K562 (cell line): ENCODE data around the gene RGS19. TPM values are rescaled to one million over a fixed set of nuclear protein-coding genes. Genes with fewer than 3 reads are reported as not detected.

Experiments used
- ATAC-seq: fragments of 200-7000 bp; cut with Tn5 transposase; 3 replicates; pipeline ENCODE4 v1.9.1; 2020; ENCODE audit warnings: moderate library complexity
- BruUV-seq: library from RNA; stranded (reverse); fragments of 400-500 nt; replicated peaks from 2 replicates; lab custom pipeline; 2021; lab: Mats Ljungman, UMichigan
- CTCF ChIA-PET: fragments of 300-600 bp; formaldehyde crosslinking; extraction: SDS; loops from one replicate; lab custom pipeline; 2021; ENCODE audit warnings: low intra/inter-chr PET ratio; lab: Yijun Ruan, JAX
- POLR2A ChIA-PET: fragments of 300-600, 350-650 bp; sonication (Branson Sonifier 250); formaldehyde crosslinking; extraction: SDS; loops from one replicate; lab custom pipeline; 2021; ENCODE audit warnings: antibody characterized with exemption, inconsistent platforms; lab: Yijun Ruan, JAX
- DNase-seq, 4 experiments: peaks; one replicate each; pipeline versions ENCODE4 v3.0.0 to v3.0.0-alpha.2; 2011 to 2018; ENCODE audit warnings: low spot score in 3 of 4, mixed read lengths in 3 of 4; ENCODE audit errors: extremely low read depth in 1 of 4
- FAIRE-seq: peaks from 2 replicates; lab custom pipeline; 2011; peaks lifted over from hg19 to GRCh38; lab: Jason Lieb, UNC
- H2AFZ ChIP-seq: 2 replicates; pipeline ENCODE4 v1.6.0; 2011; ENCODE audit warnings: low read depth, low read length, control low read depth, inconsistent platforms
- H3K27ac ChIP-seq: fragments of 200-600 bp; 3 replicates; pipeline ENCODE4 v1.8.0; 2011; ENCODE audit warnings: low read depth, mild to moderate bottlenecking, control low read depth, inconsistent platforms, low read length, moderate library complexity, mixed read lengths; ENCODE audit errors: extremely low read depth
- H3K27me3 ChIP-seq, 2 experiments: fragments of 300-600 bp in 1 of 2; 2 replicates in 1 of 2; 3 replicates in 1 of 2; pipeline versions ENCODE4 v1.6.0 to v1.8.0; 2011; ENCODE audit warnings: inconsistent platforms in 2 of 2, low read length in 2 of 2, mild to moderate bottlenecking in 1 of 2, mixed read lengths in 1 of 2, moderate library complexity in 1 of 2; ENCODE audit not compliant: control insufficient read depth in 2 of 2, insufficient read depth in 2 of 2
- H3K36me3 ChIP-seq: fragments of 300-600 bp; 3 replicates; pipeline ENCODE4 v1.8.0; 2011; ENCODE audit warnings: mild to moderate bottlenecking, low read length, inconsistent platforms; ENCODE audit not compliant: control insufficient read depth, insufficient read depth
- H3K4me1 ChIP-seq, 2 experiments: fragments of 200-600 bp in 1 of 2; replicated peaks in 1 of 2; 2 replicates in 1 of 2; 3 replicates in 1 of 2; pipeline versions ENCODE4 v1.5.1 to v1.8.0; 2011; ENCODE audit warnings: inconsistent platforms in 2 of 2, low read length in 2 of 2, mild to moderate bottlenecking in 1 of 2, mixed read lengths in 1 of 2, moderate library complexity in 1 of 2; ENCODE audit not compliant: control insufficient read depth in 2 of 2, insufficient read depth in 2 of 2
- H3K4me2 ChIP-seq: 2 replicates; pipeline ENCODE4 v1.6.1; 2011; ENCODE audit warnings: low read length, control low read depth, inconsistent platforms, mixed read lengths; ENCODE audit not compliant: insufficient read depth
- H3K4me3 ChIP-seq: fragments of 200-600 bp; sonication (generic), shearing (Covaris generic); 2 replicates; pipeline ENCODE4 v1.5.1; 2016; ENCODE audit warnings: control low read depth, inconsistent platforms
- H3K79me2 ChIP-seq: fragments of 200-600 bp; 3 replicates; pipeline ENCODE4 v1.8.0; 2011; ENCODE audit warnings: low read length, inconsistent platforms; ENCODE audit not compliant: control insufficient read depth, insufficient read depth
- H3K9ac ChIP-seq, 2 experiments: 2 replicates each; pipeline versions ENCODE4 v1.6.0 to v1.6.1; 2011; ENCODE audit warnings: low read depth in 2 of 2, low read length in 2 of 2, control low read depth in 1 of 2, inconsistent platforms in 1 of 2, mild to moderate bottlenecking in 1 of 2, mixed read lengths in 1 of 2; ENCODE audit not compliant: insufficient read depth in 1 of 2
- H3K9me1 ChIP-seq: one replicate; pipeline ENCODE4 v1.6.0; 2011; ENCODE audit warnings: inconsistent platforms, mild to moderate bottlenecking, low read length, moderate library complexity; ENCODE audit not compliant: control insufficient read depth, insufficient read depth
- H3K9me3 ChIP-seq: replicated peaks from 2 replicates; pipeline ENCODE4 v1.5.1; 2011; ENCODE audit warnings: low read depth, low read length, inconsistent platforms; ENCODE audit not compliant: control insufficient read depth, insufficient read depth
- H4K20me1 ChIP-seq: replicated peaks from 2 replicates; pipeline ENCODE4 v1.6.1; 2011; ENCODE audit warnings: low read length, inconsistent platforms, mixed read lengths; ENCODE audit not compliant: control insufficient read depth, insufficient read depth
- AFF4 ChIP-seq: sonication (generic); formaldehyde crosslinking; IDR thresholded peaks from 2 replicates; pipeline ENCODE4 v1.8.0; 2023; ENCODE audit warnings: mild to moderate bottlenecking, missing genetic modification reagents
- BRD4 ChIP-seq: fragments of 200-600 bp; sonication (generic); IDR thresholded peaks from 2 replicates; pipeline ENCODE4 v1.6.1; 2017; ENCODE audit warnings: inconsistent platforms
- HOXB6 ChIP-seq: fragments of 250-450 bp; sonication (Bioruptor Pico); IDR thresholded peaks from 2 replicates; pipeline ENCODE4 v1.5.1; 2022; ENCODE audit warnings: mild to moderate bottlenecking, borderline replicate concordance
- NFXL1 ChIP-seq: fragments of 450-650 bp; formaldehyde crosslinking; IDR thresholded peaks from 2 replicates; pipeline ENCODE4 v1.4.0; 2021; ENCODE audit warnings: mild to moderate bottlenecking
- NR2F6 ChIP-seq: fragments of 450-650 bp; formaldehyde crosslinking; IDR thresholded peaks from 2 replicates; pipeline ENCODE4 v1.4.0; 2020; ENCODE audit warnings: mild to moderate bottlenecking
- RBM34 ChIP-seq: fragments of 200-400 bp; formaldehyde crosslinking; IDR thresholded peaks from 2 replicates; pipeline ENCODE4 v1.6.1; 2018; ENCODE audit warnings: low read length, borderline replicate concordance; ENCODE audit not compliant: insufficient read depth
- STAT5B ChIP-seq: fragments of 250-450 bp; sonication (Bioruptor Pico); IDR thresholded peaks from 2 replicates; pipeline ENCODE4 v1.8.0; 2021; ENCODE audit warnings: mild to moderate bottlenecking, inconsistent platforms
- WGBS: fragments of 100-300 bp; shearing (Covaris generic); methylation state at CpG from one replicate; pipeline ENCODE4 v1.1.6; 2016; ENCODE audit warnings: low coverage, mixed read lengths; ENCODE audit not compliant: insufficient coverage; ENCODE audit errors: missing lambda C conversion rate; 5-methylcytosine and 5-hydroxymethylcytosine counted together
- in situ Hi-C: fragments of 300-500 bp; cut with MboI; formaldehyde crosslinking; loops from 4 replicates; pipeline ENCODE4 v1.15.0; 2018; ENCODE audit warnings: inconsistent platforms, mixed read lengths
- intact Hi-C: fragments of 100-400 bp; cut with micrococcal nuclease; formaldehyde crosslinking; loops from 2 replicates; pipeline ENCODE4 v1.14.2; 2022
- polyA plus RNA-seq, 8 experiments: library from polyadenylated mRNA; depleted of rRNA in 4 of 8; stranded (reverse) in 5 of 8; unstranded in 3 of 8; fragments of >200 nt; fragmentation: Nextera tagmentation in 2 of 8; fragmentation: Illumina TruSeq in 1 of 8; extraction: Ambion mirVana in 2 of 8; extraction: Trizol in 1 of 8; gene quantifications; 2 replicates each; pipeline versions ENCODE4 v1.2.1 to v1.2.3, GENCODE V29; 2011 to 2014; ENCODE audit warnings: inconsistent platforms in 1 of 8, missing spikeins in 1 of 8
- total RNA-seq, 7 experiments: library from RNA; depleted of rRNA in 6 of 7; stranded (reverse); fragments of >200 nt in 6 of 7; fragmentation: Illumina TruSeq in 2 of 7; extraction: Trizol in 2 of 7; gene quantifications; 2 replicates each; pipeline versions ENCODE4 v1.2.1 to v1.2.3, GENCODE V29; 2011 to 2021; ENCODE audit warnings: low replicate concordance in 1 of 7
- TF ChIP-seq, protein P1 (sequence below): fragments of 450-650 bp; formaldehyde crosslinking; IDR thresholded peaks from 2 replicates; pipeline ENCODE4 v1.4.0; 2020; ENCODE audit warnings: mild to moderate bottlenecking, moderate library complexity
- TF ChIP-seq, protein P2 (sequence below): fragments of 250-450 bp; sonication (Bioruptor Pico); IDR thresholded peaks from 2 replicates; pipeline ENCODE4 v1.9.0; 2021; ENCODE audit warnings: mild to moderate bottlenecking

RGS19 gene
- total and polyA plus RNA-seq, 9 of the 15 experiments (the other 6 are each of a cell fraction or from before 2014, with no cell fraction given), result 0.41 to 23.7 (median 14.6) TPM

DNA sequence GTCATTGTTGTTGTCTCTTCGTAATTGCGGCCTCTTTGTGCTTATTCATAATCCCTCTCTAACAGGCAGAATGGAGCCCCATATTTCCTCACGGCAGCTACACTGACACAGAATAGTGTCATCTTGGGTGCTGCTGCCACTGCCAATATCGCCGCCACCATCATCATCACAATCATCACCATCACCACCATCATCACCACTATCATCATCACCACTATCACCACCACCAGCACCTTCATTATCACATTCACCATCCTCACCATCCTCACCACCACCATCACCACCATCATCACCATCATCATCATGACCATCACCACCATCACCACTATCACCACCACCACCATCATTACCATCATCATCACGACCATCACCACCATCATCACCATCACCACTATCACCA lies 17.2 kb upstream of the RGS19 start:
- no peak overlapping the region for H3K27ac ChIP-seq
- H2AFZ ChIP-seq, result no peak overlapping the region
- H3K4me2 ChIP-seq, result no peak overlapping the region
- H4K20me1 ChIP-seq, result 0 out of 2 replicates have a peak, but pooled peaks cover under 1% of the 10 kb centered on the region
- intact Hi-C loops, result no loop called here
- H3K79me2 ChIP-seq, result no peaks in the 10 kb centered on the region
- POLR2A ChIA-PET, result interaction anchor here (0.9 kb wide), 1 partner anchor 140 kb away, joined by 3 read pairs; the partner anchor contains the start of gene UCKL1
- no peaks in the 10 kb centered on the region for H3K9me1 ChIP-seq
- H3K4me3 ChIP-seq, result no peak overlapping the region
- DNase-seq, result no peak
- 0% methylated on average over 5 of the region's 6 CpGs for WGBS
- TF ChIP-seq, protein P1, sequence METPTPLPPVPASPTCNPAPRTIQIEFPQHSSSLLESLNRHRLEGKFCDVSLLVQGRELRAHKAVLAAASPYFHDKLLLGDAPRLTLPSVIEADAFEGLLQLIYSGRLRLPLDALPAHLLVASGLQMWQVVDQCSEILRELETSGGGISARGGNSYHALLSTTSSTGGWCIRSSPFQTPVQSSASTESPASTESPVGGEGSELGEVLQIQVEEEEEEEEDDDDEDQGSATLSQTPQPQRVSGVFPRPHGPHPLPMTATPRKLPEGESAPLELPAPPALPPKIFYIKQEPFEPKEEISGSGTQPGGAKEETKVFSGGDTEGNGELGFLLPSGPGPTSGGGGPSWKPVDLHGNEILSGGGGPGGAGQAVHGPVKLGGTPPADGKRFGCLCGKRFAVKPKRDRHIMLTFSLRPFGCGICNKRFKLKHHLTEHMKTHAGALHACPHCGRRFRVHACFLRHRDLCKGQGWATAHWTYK, result no peak
- TF ChIP-seq NR2F6 (CRISPR knock-in tag) (no peak), STAT5B (CRISPR knock-in tag) (no peak), HOXB6 (CRISPR knock-in tag) (no peak), AFF4 (CRISPR knock-in tag) (no peak), NFXL1 (CRISPR knock-in tag) (no peak), RBM34 (no peak), BRD4 (no peak)
- TF ChIP-seq, protein P2, sequence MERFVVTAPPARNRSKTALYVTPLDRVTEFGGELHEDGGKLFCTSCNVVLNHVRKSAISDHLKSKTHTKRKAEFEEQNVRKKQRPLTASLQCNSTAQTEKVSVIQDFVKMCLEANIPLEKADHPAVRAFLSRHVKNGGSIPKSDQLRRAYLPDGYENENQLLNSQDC (CRISPR knock-in tag), result no peak
- no TSS peak for BruUV-seq
- H3K36me3 ChIP-seq, result no peaks in the 10 kb centered on the region
- peaks cover 20 to 41% of the 10 kb centered on the region in 2 experiments; a peak in 4 of 5 replicates for H3K27me3 ChIP-seq
- CTCF ChIA-PET, result no interaction called here
- no peaks in the 10 kb centered on the region for H3K9me3 ChIP-seq
- no peak overlapping the region for H3K9ac ChIP-seq
- H3K4me1 ChIP-seq, result peaks cover 0 to 23% of the 10 kb centered on the region in 2 experiments; a peak in 2 of 5 replicates
- no peak for ATAC-seq
- in situ Hi-C loops, result no loop called here
- no peak for FAIRE-seq
